IgD-negative memory B cell (primary cell): ENCODE measurements around the gene PSTPIP2. TPM values are rescaled to one million over a fixed set of nuclear protein-coding genes. Genes with fewer than 3 reads are reported as not detected.
"Not testable (repeated sequence)": the region's sequence is repeated elsewhere in the genome, so short reads cannot be mapped to it uniquely, and the experiment has no call there.

Experiments
- H3K27ac Mint-ChIP-seq, 3 donors: one replicate each; pipeline ENCODE4 v1.8.0; 2020 to 2022; ENCODE audit warnings: mild to moderate bottlenecking in 3 of 3, mixed read lengths in 3 of 3, moderate library complexity in 1 of 3
- H3K27me3 Mint-ChIP-seq: one replicate; pipeline ENCODE4 v1.8.0; 2021; ENCODE audit warnings: mixed read lengths
- H3K36me3 Mint-ChIP-seq: one replicate; pipeline ENCODE4 v1.8.0; 2020; ENCODE audit warnings: mild to moderate bottlenecking, mixed read lengths
- H3K4me1 Mint-ChIP-seq, 3 donors: one replicate each; pipeline ENCODE4 v1.8.0; 2020 to 2022; ENCODE audit warnings: mixed read lengths in 3 of 3, mild to moderate bottlenecking in 1 of 3
- H3K4me3 Mint-ChIP-seq, 4 donors: one replicate each; pipeline ENCODE4 v1.8.0; 2020 to 2022; ENCODE audit warnings: mild to moderate bottlenecking in 4 of 4, mixed read lengths in 4 of 4, moderate library complexity in 3 of 4
- H3K9me3 Mint-ChIP-seq, 3 donors: one replicate each; pipeline ENCODE4 v1.8.0; 2020 to 2021; ENCODE audit warnings: mixed read lengths in 3 of 3, mild to moderate bottlenecking in 1 of 3
- polyA plus RNA-seq: library from polyadenylated mRNA; unstranded; fragments of 300-500 nt; fragmentation: Illumina TruSeq; gene quantifications from one replicate; pipeline ENCODE4 v1.2.3, GENCODE V29; 2021

The PSTPIP2 gene
- polyA plus RNA-seq, 1 donor from 2014 or later: 1.1 TPM

DNA sequence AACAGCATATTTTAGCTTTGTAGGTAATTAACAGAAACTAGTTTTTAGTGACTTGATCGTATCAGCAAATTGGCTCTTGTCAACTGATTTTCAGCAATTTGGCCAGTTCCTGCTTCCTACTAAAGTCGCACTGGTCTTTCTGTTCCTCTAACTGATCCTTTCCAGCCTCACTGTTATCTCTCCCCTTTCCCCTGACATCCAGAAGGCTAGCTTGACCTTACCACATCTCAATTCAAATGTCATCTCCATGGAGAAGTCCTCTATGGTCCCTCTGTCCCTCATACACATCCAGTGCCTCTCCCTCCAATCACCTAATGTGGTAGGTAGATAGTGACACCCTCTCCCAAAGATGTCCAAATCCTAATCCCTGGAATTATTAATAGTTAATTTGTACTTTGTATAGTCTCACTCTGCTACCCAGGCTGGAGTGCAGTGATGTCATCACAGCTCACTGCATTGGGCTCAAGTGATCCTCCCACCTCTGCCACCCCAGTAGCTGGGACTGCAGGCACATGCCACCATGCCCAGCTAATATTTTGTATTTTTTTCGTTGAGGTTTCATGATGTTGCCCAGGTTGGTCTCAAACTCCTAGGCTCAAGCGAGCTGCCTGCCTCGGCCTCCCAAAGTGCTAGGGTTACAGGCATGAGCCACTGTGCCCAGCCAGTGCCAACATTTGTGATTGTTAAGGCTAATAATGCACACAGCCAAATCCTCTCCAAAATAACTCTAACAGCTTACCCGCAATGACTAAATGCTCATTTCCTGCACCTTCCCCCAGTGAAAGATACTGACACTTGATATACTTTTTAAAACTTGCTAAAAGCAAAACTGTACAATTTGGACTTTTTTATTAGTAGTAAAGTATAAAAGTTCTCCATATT is 16.9 kb downstream of the PSTPIP2 start:
- Mint-ChIP-seq H3K27ac (no peak overlapping the region), H3K36me3 (peaks cover 6% of the 10 kb centered on the region), H3K4me1 (no peaks in the 10 kb centered on the region), H3K9me3 (no peaks in the 10 kb centered on the region), H3K27me3 (peaks cover 3% of the 10 kb centered on the region), H3K4me3 (no peak overlapping the region)

DNA sequence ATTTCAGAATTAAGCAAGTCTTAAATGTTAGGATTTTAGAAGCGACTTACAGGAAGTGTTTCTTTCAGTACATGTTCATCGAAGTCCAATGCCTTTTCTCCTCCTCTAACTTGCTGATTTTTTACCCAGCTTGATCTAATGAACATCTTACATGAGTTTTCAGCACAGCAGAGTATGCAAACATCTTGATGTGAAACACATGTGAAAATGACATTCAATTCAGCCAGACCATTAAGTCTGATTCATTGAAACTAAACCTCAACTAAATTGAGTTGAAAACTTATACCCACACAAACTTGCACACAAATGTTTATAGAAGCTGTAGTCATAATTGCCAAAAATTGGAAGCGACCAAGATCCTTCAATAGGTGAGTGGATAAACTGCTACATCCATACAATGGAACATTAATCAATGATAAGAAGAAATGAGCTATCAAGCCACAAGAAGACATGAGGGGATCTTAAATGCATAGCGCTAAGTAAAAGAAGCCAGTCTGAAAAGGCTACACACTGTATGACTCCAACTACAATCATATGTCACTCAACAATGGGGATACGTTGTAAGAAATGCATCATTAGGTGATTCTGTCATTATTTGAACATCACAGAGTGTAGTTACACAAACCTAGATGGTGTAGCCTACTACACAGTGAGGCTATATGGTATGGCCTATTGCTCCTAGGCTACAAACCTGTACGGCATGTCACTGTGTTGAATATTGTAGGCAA is 18.5 kb downstream of the PSTPIP2 start:
- peaks cover 6% of the 10 kb centered on the region for H3K36me3 Mint-ChIP-seq
- no peaks in the 10 kb centered on the region for H3K9me3 Mint-ChIP-seq
- H3K4me1 Mint-ChIP-seq: no peaks in the 10 kb centered on the region
- H3K4me3 Mint-ChIP-seq: no peak overlapping the region
- H3K27ac Mint-ChIP-seq: peak overlapping the region in 1 of 3 donors; percentile 53
- peaks cover 3% of the 10 kb centered on the region for H3K27me3 Mint-ChIP-seq

DNA sequence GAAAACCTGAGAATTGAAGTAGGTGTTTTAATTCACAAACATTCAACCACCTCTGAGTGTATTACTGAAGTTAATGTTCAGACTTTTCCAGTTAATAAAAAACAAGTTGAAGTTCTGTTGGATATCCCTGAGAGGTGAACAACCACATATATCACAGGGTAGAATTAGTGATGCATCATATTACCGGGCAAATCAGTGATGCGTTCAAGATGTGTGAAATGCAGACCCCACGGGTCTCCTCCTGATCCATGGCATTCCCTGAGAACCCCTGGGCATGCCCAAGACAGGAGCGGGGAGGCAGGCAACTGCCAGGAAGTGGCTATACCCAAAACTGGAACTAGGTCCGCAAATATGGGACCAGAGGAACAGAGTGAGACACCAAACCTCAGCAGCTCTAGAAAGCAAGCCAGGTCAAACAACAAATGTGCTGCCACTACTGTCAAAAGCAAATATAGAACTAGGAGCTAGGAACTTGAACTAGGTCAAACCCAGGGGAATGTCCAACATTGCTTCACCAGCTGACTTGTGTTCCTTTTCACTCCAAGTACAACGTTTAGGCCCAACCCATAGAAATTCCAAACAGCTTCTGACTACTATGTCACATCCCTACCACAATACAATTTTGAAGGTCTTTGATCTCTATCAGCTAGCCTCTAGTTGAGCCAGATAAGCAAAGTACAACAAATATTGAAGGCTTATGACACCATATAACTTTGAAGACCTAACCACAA is 20.2 kb downstream of the PSTPIP2 start:
- Mint-ChIP-seq H3K4me1 (no peaks in the 10 kb centered on the region), H3K27ac (no peak overlapping the region), H3K4me3 (peak overlapping the region in 1 of 4 donors; percentile 28)

DNA sequence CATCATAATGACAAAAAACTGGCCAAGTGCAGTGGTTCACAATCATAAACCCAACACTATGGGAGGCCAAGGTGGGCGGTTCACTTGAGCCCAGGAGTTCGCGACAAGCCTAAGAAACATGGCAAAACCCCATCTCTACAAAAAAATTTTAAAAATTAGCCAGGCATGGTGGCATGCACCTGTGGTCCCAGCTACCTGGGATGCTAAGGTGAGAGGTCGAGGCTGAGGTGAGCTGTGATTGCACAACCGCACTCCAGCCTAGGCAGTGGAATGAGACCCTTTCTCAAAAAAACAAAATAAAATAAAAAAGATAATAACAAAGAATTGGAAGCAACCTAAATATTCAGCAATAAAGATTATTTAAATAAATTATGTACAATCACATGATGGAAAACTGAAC is 21.8 kb downstream of the PSTPIP2 start:
- no peaks in the 10 kb centered on the region for H3K4me1 Mint-ChIP-seq
- no peak overlapping the region for H3K27ac Mint-ChIP-seq
- H3K27me3 Mint-ChIP-seq: no peaks in the 10 kb centered on the region
- no peak overlapping the region for H3K4me3 Mint-ChIP-seq
- peaks cover 6% of the 10 kb centered on the region for H3K36me3 Mint-ChIP-seq
- H3K9me3 Mint-ChIP-seq: no peaks in the 10 kb centered on the region

More for the DNA sequence above, 20.2 kb downstream of the PSTPIP2 start:
- Mint-ChIP-seq H3K27me3 (peaks cover 2% of the 10 kb centered on the region), H3K9me3 (no peaks in the 10 kb centered on the region), H3K36me3 (peaks cover 6% of the 10 kb centered on the region)

DNA sequence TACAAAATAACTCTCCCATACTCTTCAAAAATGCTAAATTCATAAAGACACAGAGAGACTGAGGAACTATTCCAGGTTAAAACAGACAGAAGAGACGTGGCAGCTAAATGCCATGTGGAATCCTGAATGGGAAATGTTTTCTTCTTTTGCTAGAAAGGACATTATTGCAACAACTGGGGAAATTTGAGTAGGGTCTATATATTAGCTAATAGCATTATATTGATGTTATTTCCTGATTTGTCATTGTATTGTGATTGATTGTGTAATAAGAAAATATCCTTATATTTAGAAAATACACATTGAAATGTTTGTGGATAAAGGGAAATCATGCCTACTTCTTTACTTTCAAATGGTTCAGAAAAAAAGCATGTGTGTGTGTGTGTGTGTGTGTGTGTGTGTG is 23.4 kb downstream of the PSTPIP2 start:
- Mint-ChIP-seq H3K9me3 (peaks cover 0 to 2% (median 0%) of the 10 kb centered on the region in 3 donors), H3K36me3 (peaks cover 3% of the 10 kb centered on the region), H3K4me1 (no peaks in the 10 kb centered on the region), H3K27ac (no peak overlapping the region), H3K27me3 (no peaks in the 10 kb centered on the region), H3K4me3 (no peak overlapping the region)

DNA sequence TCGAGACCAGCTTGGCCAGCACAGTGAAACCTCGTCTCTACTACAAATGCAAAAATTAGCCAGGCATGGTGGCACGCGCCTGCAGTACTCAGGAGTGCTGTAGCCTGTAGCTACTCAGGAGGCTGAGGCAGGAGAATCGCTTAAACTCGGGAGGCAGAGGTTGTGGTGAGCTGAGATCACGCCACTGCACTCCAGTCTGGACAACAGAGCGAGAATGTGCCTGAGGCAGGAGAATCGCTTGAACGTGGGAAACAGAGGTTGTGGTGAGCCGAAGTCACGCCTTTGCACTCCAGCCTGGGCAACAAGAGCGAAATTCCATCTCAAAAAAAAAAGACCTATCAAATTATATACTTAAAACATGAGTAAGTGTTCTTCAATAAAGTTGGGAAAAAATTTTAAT is 24.7 kb downstream of the PSTPIP2 start:
- H3K4me1 Mint-ChIP-seq, H3K27ac Mint-ChIP-seq, H3K9me3 Mint-ChIP-seq, H3K36me3 Mint-ChIP-seq, H3K4me3 Mint-ChIP-seq, H3K27me3 Mint-ChIP-seq: not testable (repeated sequence)

DNA sequence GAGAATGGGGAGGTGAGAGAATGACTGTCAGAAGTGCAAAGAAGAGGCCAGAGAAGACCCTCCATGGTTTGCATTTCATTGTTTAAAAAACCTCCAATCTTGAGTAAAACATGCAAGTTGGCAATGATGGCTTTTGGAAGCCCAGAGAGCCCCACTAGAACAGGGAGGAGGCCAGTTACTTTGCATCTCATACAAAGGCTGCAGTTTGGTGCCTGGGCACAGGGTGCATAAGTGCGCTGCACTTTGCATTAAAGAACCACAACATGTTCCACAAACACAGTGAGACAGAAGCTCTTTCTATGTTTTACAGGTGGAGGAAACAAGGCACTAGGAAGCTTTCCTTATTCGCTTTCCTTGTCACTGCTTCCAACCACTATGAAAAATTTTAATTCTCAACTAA is 25.4 kb downstream of the PSTPIP2 start:
- Mint-ChIP-seq H3K36me3 (no peaks in the 10 kb centered on the region), H3K4me1 (peaks cover 0 to 2% (median 0%) of the 10 kb centered on the region in 3 donors), H3K27ac (no peak overlapping the region)

DNA sequence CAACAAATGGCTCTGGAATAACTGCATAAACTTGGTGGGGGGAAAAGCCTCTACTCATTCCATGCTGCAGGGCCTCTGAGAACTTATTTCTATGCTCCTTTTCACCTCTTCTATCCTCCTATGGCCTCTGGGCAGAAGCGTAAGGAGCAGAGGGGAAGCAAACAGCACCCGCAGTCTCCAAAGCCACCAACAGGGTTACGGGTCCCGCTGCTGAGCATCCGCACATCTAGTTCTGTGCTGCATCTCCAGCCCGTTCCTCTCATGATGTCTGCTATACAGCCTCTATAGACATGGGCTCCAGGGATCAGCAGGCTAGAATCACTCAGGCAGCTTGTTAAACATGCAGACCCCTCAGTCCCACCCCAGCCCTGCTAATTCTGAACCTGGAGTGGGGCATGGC is 25.9 kb downstream of the PSTPIP2 start:
- peaks cover 0 to 2% (median 0%) of the 10 kb centered on the region in 3 donors for H3K4me1 Mint-ChIP-seq
- peaks cover 0 to 2% (median 0%) of the 10 kb centered on the region in 3 donors for H3K9me3 Mint-ChIP-seq
- H3K36me3 Mint-ChIP-seq: no peaks in the 10 kb centered on the region
- no peak overlapping the region for H3K4me3 Mint-ChIP-seq
- no peak overlapping the region for H3K27ac Mint-ChIP-seq
- H3K27me3 Mint-ChIP-seq: peaks cover 3% of the 10 kb centered on the region

More for the DNA sequence above, 25.4 kb downstream of the PSTPIP2 start:
- H3K27me3 Mint-ChIP-seq: peaks cover 3% of the 10 kb centered on the region
- peaks cover 0 to 2% (median 0%) of the 10 kb centered on the region in 3 donors for H3K9me3 Mint-ChIP-seq
- no peak overlapping the region for H3K4me3 Mint-ChIP-seq

DNA sequence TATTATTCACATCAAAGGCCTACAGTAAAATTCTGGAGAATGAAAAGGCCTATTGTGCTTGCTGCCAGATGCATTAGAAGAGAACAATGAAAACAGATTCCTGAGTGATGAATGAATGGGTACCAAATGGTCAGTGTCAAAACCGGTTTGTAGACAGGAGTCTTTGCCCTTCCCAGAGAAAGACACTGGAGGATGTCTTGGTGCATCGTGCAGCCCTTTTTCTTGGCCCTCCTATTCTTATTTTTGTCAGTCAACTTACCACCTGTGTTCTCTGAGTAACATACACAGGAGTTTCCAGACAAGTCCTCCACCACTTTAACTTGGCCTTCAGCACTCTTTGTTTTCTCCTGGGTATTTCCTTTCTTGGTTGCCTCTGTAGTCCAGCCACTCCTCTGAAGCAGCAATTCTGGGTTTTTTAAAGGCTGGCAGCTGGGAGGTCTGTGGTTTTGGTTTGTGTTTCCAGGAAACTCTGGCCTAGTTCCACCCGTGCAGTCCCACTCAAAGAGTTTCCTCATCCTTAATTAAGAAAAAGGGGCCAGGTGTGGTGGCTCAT is 29.4 kb downstream of the PSTPIP2 start:
- no peak overlapping the region for H3K27ac Mint-ChIP-seq
- H3K4me3 Mint-ChIP-seq: no peak overlapping the region
- H3K4me1 Mint-ChIP-seq: peaks cover 0 to 2% (median 2%) of the 10 kb centered on the region in 3 donors
- H3K9me3 Mint-ChIP-seq: peaks cover 0 to 2% (median 0%) of the 10 kb centered on the region in 3 donors
- peaks cover 5% of the 10 kb centered on the region for H3K27me3 Mint-ChIP-seq
- no peaks in the 10 kb centered on the region for H3K36me3 Mint-ChIP-seq

DNA sequence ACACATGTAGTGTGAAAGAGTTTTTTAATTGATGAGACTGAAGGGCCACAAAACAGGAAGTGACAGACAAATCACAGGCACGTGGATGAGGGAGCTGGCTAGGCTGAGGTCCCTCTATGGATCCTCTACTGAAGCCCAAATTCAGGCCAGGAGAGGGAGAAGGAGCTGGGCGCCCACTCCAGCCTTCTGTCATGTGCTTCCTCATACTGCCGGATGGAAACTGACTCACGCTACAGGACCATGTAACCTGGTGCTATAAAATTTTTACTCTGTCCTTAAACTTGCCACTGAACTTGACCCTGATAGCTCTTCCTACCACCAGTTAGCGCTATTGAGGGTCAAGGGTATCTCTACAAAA is 31.3 kb downstream of the PSTPIP2 start:
- Mint-ChIP-seq H3K4me3 (no peak overlapping the region), H3K9me3 (peaks cover 0 to 2% (median 0%) of the 10 kb centered on the region in 3 donors), H3K27ac (no peak overlapping the region), H3K27me3 (peaks cover 5% of the 10 kb centered on the region), H3K4me1 (peaks cover 0 to 2% (median 2%) of the 10 kb centered on the region in 3 donors), H3K36me3 (no peaks in the 10 kb centered on the region)

DNA sequence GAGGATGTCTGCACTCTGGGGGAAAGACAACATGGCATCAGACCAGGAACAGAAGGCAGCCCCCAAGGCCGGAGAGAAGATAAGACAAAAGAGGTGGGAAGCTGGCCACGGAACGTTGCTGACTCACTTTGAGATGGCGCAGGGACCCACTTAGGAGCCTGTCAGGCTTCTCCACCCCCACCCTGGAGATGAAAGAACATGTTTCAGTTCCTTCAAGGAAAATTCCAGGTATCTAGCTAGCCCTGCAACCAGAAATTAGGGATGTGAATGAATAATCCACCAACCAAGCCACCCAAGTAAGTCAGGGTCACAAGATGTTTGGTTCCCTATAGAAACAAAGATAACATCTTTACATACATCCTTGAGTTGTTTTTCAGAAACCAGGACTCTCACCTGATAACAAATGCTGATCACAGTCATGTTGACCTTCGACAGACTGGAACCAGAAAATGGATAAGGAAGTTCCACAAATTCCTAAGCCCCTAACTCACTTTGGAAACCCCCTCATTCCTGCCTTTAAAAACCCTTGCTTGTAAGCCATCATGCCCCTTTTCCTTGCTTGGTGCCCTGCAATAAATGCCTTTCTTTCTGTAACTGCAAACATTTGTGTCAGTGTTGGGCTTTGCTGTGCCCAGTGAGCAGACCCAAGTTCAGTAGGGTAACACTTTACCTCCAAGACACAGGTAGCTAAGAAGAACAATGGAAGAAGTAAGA is 31.9 kb downstream of the PSTPIP2 start:
- peaks cover 0 to 2% (median 0%) of the 10 kb centered on the region in 3 donors for H3K9me3 Mint-ChIP-seq
- peaks cover 0 to 4% (median 2%) of the 10 kb centered on the region in 3 donors for H3K4me1 Mint-ChIP-seq
- no peak overlapping the region for H3K27ac Mint-ChIP-seq
- no peaks in the 10 kb centered on the region for H3K36me3 Mint-ChIP-seq
- peaks cover 5% of the 10 kb centered on the region for H3K27me3 Mint-ChIP-seq
- H3K4me3 Mint-ChIP-seq: no peak overlapping the region

DNA sequence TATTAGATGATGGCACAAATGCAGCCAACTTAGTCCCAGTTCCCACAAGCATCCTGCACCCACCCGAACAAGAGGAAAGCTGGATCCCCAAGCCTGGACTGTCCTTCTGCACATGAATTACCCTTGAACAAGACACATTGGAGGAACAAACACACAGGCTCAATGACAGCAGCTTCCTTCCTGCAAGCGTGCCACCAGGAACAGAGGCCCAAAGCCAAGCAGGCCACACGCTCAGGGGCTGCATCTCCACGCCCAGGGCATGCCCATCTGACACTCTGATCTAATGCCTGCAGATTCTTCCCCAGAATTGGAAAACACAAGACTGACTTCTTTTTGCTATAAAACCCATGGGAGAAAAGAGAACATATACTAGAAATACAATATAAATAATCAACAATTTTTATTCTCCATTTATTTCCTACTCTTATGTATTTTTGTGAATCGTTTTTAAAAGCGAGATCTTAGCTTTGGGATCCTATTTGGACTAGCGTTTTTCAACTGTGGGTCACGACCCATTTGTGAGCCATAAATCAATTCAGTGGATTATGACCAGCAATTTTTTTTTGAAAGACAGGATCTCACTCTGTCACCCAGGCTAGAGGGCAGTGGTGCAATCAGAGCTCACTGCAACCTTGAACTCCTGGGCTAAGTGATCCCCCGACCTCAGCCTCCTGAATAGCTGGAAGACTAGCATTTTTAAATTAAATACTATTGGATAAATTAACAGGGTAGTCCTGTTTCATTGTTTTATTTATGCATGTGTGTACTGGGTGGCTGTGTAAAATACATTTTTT is 34.4 kb downstream of the PSTPIP2 start:
- H3K27me3 Mint-ChIP-seq: peaks cover 2% of the 10 kb centered on the region

DNA sequence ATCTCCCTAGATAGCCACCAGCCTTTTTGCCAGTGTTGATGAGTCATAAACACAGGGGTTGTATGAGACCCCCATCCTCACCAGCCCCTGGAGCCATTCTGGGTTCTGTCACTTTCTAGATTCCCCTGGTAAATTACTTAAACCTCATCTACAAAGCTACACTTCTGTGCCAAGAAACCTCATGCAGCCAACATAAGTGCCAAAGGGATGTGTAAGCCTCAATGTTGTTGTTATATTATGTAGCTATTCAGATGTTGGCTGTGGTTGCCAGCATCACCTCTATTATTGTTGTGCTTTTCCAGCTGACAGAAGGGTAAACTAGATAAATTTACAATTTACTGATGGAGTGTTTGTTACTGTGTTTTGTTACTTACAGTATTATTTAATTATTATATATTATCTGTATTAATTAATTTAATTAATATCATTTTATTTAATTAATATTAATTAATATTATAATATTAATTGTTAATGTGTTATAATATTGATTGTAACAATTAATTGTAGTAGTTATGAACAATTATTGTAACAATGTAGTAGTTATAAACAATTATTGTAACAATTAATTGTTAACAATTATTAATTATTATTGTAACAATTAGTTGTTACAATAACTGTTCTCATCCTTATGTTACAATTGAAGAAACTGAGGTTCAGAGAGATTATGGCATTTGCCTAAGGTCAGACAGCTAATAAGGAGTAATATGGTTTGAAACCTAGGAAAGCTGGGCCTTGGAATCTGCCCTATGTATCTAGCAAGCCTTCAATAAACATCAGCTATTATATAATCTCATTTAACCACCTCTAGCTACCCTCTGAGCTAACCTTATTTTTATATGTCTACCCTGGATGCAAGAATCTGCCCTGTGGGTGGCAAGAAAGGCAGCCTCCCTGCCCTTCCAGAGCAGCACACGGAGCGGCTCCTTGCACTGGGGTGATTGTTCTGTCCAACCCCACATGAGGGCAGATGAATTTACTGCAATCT is 36.1 kb downstream of the PSTPIP2 start:
- Mint-ChIP-seq H3K9me3 (no peaks in the 10 kb centered on the region), H3K4me1 (peaks cover 0 to 2% (median 2%) of the 10 kb centered on the region in 3 donors), H3K27me3 (peaks cover 2% of the 10 kb centered on the region), H3K36me3 (no peaks in the 10 kb centered on the region), H3K27ac (no peak overlapping the region), H3K4me3 (no peak overlapping the region)

More for the DNA sequence above, 34.4 kb downstream of the PSTPIP2 start:
- H3K4me1 Mint-ChIP-seq: peaks cover 0 to 2% (median 2%) of the 10 kb centered on the region in 3 donors
- H3K36me3 Mint-ChIP-seq: no peaks in the 10 kb centered on the region
- H3K9me3 Mint-ChIP-seq: no peaks in the 10 kb centered on the region
- H3K4me3 Mint-ChIP-seq: no peak overlapping the region
- no peak overlapping the region for H3K27ac Mint-ChIP-seq
